HUDEP-2 (cell line): ENCODE data around the gene RASSF5.
"Not testable (repeated sequence)": the region's sequence is repeated elsewhere in the genome, so short reads cannot be mapped to it uniquely, and the experiment has no call there.

Experiments used
- DNase-seq, 76 experiments: peaks; one replicate each; lab custom pipeline; 2025; ENCODE audit not compliant: unreplicated experiment in 76 of 76; lab: John Stamatoyannopoulos, UW

RASSF5 gene

GRCh38 chr1:206608108-206608698 is 100.9 kb downstream of the RASSF5 start:
- peak in 42 of 76 experiments; percentile 1 to 56 (median 26) for DNase-seq

- no peak for DNase-seq
These were observed 102.1 kb downstream of the RASSF5 start for GRCh38 chr1:206609229-206609991.

GRCh38 chr1:206612129-206612876 is 105.0 kb downstream of the RASSF5 start, which contains the start of gene EIF2D:
Gene EIF2D, minus strand, starts transcription at chr1:206612465. Its CDS starts 123 bp downstream, at chr1:206612342.
- DNase-seq, result peak in 75 of 76 experiments; percentile 25 to 96 (median 89)

- not testable (repeated sequence) for DNase-seq
These were observed 119.1 kb downstream of the RASSF5 start for GRCh38 chr1:206626396-206626795.

- no peak for DNase-seq
These were observed 121.6 kb downstream of the RASSF5 start for GRCh38 chr1:206628916-206629315.

GRCh38 chr1:206631085-206631509 is 123.8 kb downstream of the RASSF5 start:
- DNase-seq, result peak in 57 of 76 experiments; percentile 7 to 79 (median 36)

- no peak for DNase-seq
These were observed 126.4 kb downstream of the RASSF5 start for GRCh38 chr1:206633708-206634121.

- peak in 72 of 76 experiments; percentile 10 to 88 (median 70) for DNase-seq
These were observed 127.2 kb downstream of the RASSF5 start for GRCh38 chr1:206634365-206635079.

GRCh38 chr1:206635080-206635977 is 128.0 kb downstream of the RASSF5 start, which contains the start of gene DYRK3:
Gene DYRK3, plus strand, starts transcription at chr1:206635536. Its CDS starts 168 bp downstream, at chr1:206635704.
- DNase-seq, result peak in 75 of 76 experiments; percentile 36 to 97 (median 92)

GRCh38 chr1:206635978-206636345 is 128.6 kb downstream of the RASSF5 start:
- DNase-seq, result peak in 10 of 76 experiments; percentile 6 to 57 (median 26)

GRCh38 chr1:206636671-206637070 is 129.3 kb downstream of the RASSF5 start:
- DNase-seq, result no peak

GRCh38 chr1:206637605-206638004 is 130.3 kb downstream of the RASSF5 start:
- no peak for DNase-seq
